UCSD-AML1 (cell line): ENCODE results near the gene C3orf18.
"Not testable (repeated sequence)": the region's sequence is repeated elsewhere in the genome, so short reads cannot be mapped to it uniquely, and the experiment has no call there.

Source experiments
- DNase-seq: peaks from one replicate; lab custom pipeline; 2025; ENCODE audit not compliant: unreplicated experiment; lab: John Stamatoyannopoulos, UW

C3orf18 gene

GRCh38 chr3:50525191-50525910, 42.2 kb downstream of the C3orf18 start:
- no peak for DNase-seq

GRCh38 chr3:50524746-50525145, 42.8 kb downstream of the C3orf18 start:
- DNase-seq: no peak

GRCh38 chr3:50523279-50523811, 44.2 kb downstream of the C3orf18 start:
- DNase-seq: no peak

- no peak for DNase-seq
Measured at GRCh38 chr3:50521572-50521971, 46.0 kb downstream of the C3orf18 start.

- DNase-seq: no peak
Measured at GRCh38 chr3:50520849-50521248, 46.7 kb downstream of the C3orf18 start.

GRCh38 chr3:50519471-50520089, 48.0 kb downstream of the C3orf18 start:
- peak; percentile 54 for DNase-seq

GRCh38 chr3:50518436-50518835, 49.1 kb downstream of the C3orf18 start:
- no peak for DNase-seq

GRCh38 chr3:50517721-50518206, 49.8 kb downstream of the C3orf18 start:
- DNase-seq: no peak

- no peak for DNase-seq
Measured at GRCh38 chr3:50516440-50516871, 51.1 kb downstream of the C3orf18 start.

GRCh38 chr3:50515565-50516439, 51.7 kb downstream of the C3orf18 start:
- no peak for DNase-seq

GRCh38 chr3:50512908-50513307, 54.6 kb downstream of the C3orf18 start:
- not testable (repeated sequence) for DNase-seq

GRCh38 chr3:50512131-50512530, 55.4 kb downstream of the C3orf18 start:
- DNase-seq: no peak

- no peak for DNase-seq
Measured at GRCh38 chr3:50510325-50510724, 57.2 kb downstream of the C3orf18 start.

- DNase-seq: no peak
Measured at GRCh38 chr3:50509715-50510114, 57.8 kb downstream of the C3orf18 start.

- no peak for DNase-seq
Measured at GRCh38 chr3:50508821-50509220, 58.7 kb downstream of the C3orf18 start.
